ENCODE results near the gene PRKCE. TPM values are rescaled to one million over a fixed set of nuclear protein-coding genes. Genes with fewer than 3 reads are reported as not detected.

Gene PRKCE
- total and polyA plus RNA-seq, 3 donors from 2014 or later, result 27.4 to 35.8 (median 33.1) TPM

DNA sequence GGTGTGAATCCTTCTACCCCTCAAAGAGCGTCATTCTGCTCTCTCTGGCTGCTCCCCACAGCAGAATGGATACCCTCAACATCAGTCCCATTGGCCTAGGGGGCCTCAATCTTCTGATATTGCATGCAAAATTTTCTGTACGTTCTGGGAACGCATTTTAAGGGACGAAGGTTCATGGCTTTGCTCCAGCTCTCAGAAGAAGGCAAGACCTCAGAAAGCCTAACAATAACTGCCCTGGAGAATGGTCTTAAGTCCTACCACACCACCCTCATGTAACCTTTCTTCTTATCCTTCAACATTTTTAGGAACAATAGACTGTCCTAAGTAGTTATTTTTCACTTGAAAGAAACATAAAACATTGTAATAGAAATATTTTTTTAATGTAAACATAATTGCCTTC lies 212.6 kb downstream of the PRKCE start:
- Histone ChIP-seq H3K9me3 (no peaks in the 10 kb centered on the region), H3K27me3 (no peaks in the 10 kb centered on the region), H3K36me3 (ENCODE audit: low read depth, missing control alignments) (no peaks in the 10 kb centered on the region), H3K4me1 (peaks cover 5% of the 10 kb centered on the region), H3K4me3 (no peak overlapping the region), H3K27ac (no peak overlapping the region)
- 89 to 93% methylated on average over 4 of the region's 4 CpGs for WGBS, 2 donors
- DNase-seq, result no peak
- intact Hi-C loops (cut with DNase I; ENCODE audit: low total_unique reads), result no loop called here
- no peak for TF ChIP-seq POLR2A (IDR thresholded peaks at IDR 0.05)
- TF ChIP-seq, protein P1, sequence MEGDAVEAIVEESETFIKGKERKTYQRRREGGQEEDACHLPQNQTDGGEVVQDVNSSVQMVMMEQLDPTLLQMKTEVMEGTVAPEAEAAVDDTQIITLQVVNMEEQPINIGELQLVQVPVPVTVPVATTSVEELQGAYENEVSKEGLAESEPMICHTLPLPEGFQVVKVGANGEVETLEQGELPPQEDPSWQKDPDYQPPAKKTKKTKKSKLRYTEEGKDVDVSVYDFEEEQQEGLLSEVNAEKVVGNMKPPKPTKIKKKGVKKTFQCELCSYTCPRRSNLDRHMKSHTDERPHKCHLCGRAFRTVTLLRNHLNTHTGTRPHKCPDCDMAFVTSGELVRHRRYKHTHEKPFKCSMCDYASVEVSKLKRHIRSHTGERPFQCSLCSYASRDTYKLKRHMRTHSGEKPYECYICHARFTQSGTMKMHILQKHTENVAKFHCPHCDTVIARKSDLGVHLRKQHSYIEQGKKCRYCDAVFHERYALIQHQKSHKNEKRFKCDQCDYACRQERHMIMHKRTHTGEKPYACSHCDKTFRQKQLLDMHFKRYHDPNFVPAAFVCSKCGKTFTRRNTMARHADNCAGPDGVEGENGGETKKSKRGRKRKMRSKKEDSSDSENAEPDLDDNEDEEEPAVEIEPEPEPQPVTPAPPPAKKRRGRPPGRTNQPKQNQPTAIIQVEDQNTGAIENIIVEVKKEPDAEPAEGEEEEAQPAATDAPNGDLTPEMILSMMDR (IDR thresholded peaks at IDR 0.05), result no peak

DNA sequence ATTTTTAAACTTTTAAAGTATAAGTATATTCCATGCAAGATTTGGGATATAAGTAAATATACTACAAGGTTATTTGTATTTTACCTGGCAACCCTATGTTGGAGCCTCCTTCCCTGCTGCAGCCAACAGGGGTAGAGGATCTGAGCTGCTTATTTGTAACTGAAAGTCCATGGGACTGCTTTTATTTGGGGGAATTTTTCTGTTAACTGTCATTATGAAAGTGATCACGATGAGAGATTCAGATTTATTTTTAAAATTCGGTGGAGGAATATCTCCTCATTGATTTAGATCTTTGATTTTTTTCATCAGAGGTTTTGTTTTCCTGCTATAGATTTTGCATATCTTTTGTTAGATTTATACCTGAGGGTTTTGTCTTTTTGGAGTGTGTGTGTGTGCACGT lies 215.9 kb downstream of the PRKCE start:
- 75 to 84% methylated on average over 3 of the region's 3 CpGs for WGBS, 2 donors
- no peaks in the 10 kb centered on the region for H3K36me3 ChIP-seq (ENCODE audit: low read depth, missing control alignments)
- no peak overlapping the region for H3K27ac ChIP-seq
- no peak overlapping the region for H3K4me3 ChIP-seq
- H3K4me1 ChIP-seq, result peaks cover 10% of the 10 kb centered on the region
- intact Hi-C loops (cut with DNase I; ENCODE audit: low total_unique reads), result no loop called here
- H3K27me3 ChIP-seq, result no peaks in the 10 kb centered on the region
- no peak for TF ChIP-seq POLR2A (IDR thresholded peaks at IDR 0.05)
- TF ChIP-seq, protein P1 (IDR thresholded peaks at IDR 0.05), result no peak
- H3K9me3 ChIP-seq, result no peaks in the 10 kb centered on the region
- no peak for DNase-seq

DNA sequence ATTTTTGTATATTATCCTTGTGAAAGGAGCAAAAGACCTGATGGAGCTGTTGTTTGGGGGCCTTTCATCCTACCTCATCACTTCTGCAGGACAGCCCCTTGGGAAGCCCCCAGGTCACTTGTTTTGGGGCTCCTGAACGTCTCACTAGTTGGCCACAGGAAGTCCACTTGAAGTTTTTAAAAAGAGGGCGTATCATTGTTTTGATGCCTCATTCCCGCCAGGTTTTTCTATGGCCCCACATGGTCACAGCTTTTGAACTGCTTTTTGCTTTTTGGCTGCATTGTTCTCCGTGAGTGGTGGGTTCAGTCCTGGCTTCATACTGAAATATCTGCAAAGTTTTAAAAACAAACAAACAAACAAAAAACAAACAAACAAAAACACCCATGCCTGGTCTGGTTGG lies 216.3 kb downstream of the PRKCE start:
- Histone ChIP-seq H3K27ac (no peak overlapping the region), H3K27me3 (no peaks in the 10 kb centered on the region), H3K4me1 (peaks cover 10% of the 10 kb centered on the region), H3K4me3 (no peak overlapping the region), H3K9me3 (no peaks in the 10 kb centered on the region), H3K36me3 (ENCODE audit: low read depth, missing control alignments) (no peaks in the 10 kb centered on the region)
- DNase-seq, result no peak
- intact Hi-C loops (cut with DNase I; ENCODE audit: low total_unique reads), result no loop called here
- 80 to 84% methylated on average over 4 of the region's 4 CpGs for WGBS, 2 donors
- no peak for TF ChIP-seq POLR2A (IDR thresholded peaks at IDR 0.05)
- TF ChIP-seq, protein P1 (IDR thresholded peaks at IDR 0.05), result no peak

DNA sequence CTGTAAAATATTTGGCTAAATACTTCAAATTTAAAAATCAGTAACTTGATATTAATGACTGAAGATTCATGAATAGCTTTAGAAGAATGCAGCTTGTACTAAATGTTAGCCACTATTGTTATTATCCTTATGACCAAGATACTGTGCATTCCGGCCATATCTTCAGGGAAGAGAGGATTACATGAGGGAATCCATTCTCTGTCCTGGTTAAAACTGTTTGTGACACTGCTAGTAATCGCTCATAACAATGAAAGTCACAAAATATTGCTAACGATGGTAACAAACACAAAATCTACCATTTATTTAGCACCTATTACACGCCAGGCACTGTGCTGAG lies 217.7 kb downstream of the PRKCE start:
- Histone ChIP-seq H3K9me3 (no peaks in the 10 kb centered on the region), H3K36me3 (ENCODE audit: low read depth, missing control alignments) (no peaks in the 10 kb centered on the region), H3K4me3 (no peak overlapping the region), H3K27ac (no peak overlapping the region), H3K27me3 (no peaks in the 10 kb centered on the region), H3K4me1 (peaks cover 9% of the 10 kb centered on the region)
- TF ChIP-seq POLR2A (IDR thresholded peaks at IDR 0.05), result no peak
- TF ChIP-seq, protein P1 (IDR thresholded peaks at IDR 0.05), result no peak
- 66 to 67% methylated on average over 4 of the region's 4 CpGs for WGBS, 2 donors
- DNase-seq, result no peak
- intact Hi-C loops (cut with DNase I; ENCODE audit: low total_unique reads), result no loop called here

DNA sequence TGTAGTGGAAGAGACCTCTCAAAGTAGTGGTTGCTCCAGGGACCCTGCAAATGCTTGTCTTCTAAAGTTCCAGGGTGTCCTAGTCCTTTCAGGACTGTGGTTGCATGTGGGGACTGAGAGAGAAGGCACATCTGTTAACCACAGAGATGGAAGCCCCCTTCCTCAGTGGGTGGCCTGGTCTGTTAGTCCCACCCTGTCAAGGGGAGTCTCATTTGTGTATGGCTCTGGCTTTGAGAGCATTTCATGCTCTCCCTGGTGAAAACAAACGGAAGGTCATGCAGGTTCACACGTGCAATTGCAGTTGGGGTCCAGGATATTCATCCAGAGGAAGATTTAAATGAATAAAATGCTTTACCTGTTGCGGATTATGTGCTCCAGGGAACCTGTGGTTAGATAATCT lies 219.6 kb downstream of the PRKCE start:
- DNase-seq, result no peak
- 77 to 79% methylated on average over 3 of the region's 3 CpGs for WGBS, 2 donors
- Histone ChIP-seq H3K4me3 (no peak overlapping the region), H3K27me3 (no peaks in the 10 kb centered on the region), H3K27ac (no peak overlapping the region), H3K36me3 (ENCODE audit: low read depth, missing control alignments) (no peaks in the 10 kb centered on the region), H3K9me3 (no peaks in the 10 kb centered on the region), H3K4me1 (peaks cover 9% of the 10 kb centered on the region)
- TF ChIP-seq, protein P1 (IDR thresholded peaks at IDR 0.05), result no peak
- no peak for TF ChIP-seq POLR2A (IDR thresholded peaks at IDR 0.05)
- intact Hi-C loops (cut with DNase I; ENCODE audit: low total_unique reads), result no loop called here
